PC-3 (cell line): ENCODE results near the gene NFYA. TPM values are rescaled to one million over a fixed set of nuclear protein-coding genes. Genes with fewer than 3 reads are reported as not detected.

ENCODE experiments used
- ATAC-seq: fragments of 200-7000 bp; cut with Tn5 transposase; 2 replicates; pipeline ENCODE4 v1.9.1; 2020; ENCODE audit warnings: mild to moderate bottlenecking, moderate library complexity
- BruUV-seq: library from RNA; stranded (reverse); fragments of 400-500 nt; replicated peaks from 2 replicates; lab custom pipeline; 2021; lab: Mats Ljungman, UMichigan
- CTCF ChIA-PET: fragments of 300-600 bp; sonication (Branson Sonifier 250); formaldehyde crosslinking; loops from one replicate; lab custom pipeline; 2022; ENCODE audit warnings: antibody characterized with exemption; lab: Charles Lee
- POLR2A ChIA-PET: fragments of 300-600 bp; sonication (Branson Sonifier 250); formaldehyde crosslinking; loops from one replicate; lab custom pipeline; 2022; ENCODE audit warnings: antibody characterized with exemption; ENCODE audit not compliant: unreplicated experiment; lab: Charles Lee
- DNase-seq: peaks from one replicate; pipeline ENCODE4 v3.0.0-alpha.2; 2015
- H2AFZ ChIP-seq: fragments of 300-600 bp; sonication (generic); 2 replicates; pipeline ENCODE4 v1.6.0; 2016; ENCODE audit warnings: antibody characterized with exemption, low read length
- H3F3A ChIP-seq: fragments of 300-600 bp; sonication (generic); one replicate; pipeline ENCODE4 v1.6.0; 2017; ENCODE audit warnings: antibody characterized with exemption, low read length, control low read depth, mild to moderate bottlenecking; ENCODE audit not compliant: unreplicated experiment
- H3K27ac ChIP-seq: fragments of 300-600 bp; sonication (generic); 2 replicates; pipeline ENCODE4 v1.5.1; 2016; ENCODE audit warnings: mild to moderate bottlenecking, low read length
- H3K27me3 ChIP-seq: fragments of 300-600 bp; sonication (generic); 2 replicates; pipeline ENCODE4 v1.6.1; 2016; ENCODE audit warnings: low read length, mixed read lengths
- H3K36me3 ChIP-seq: fragments of 300-600 bp; sonication (generic); 2 replicates; pipeline ENCODE4 v1.6.1; 2016; ENCODE audit warnings: low read depth, mixed run types, low read length, mixed read lengths
- H3K4me1 ChIP-seq: fragments of 300-600 bp; sonication (generic); 2 replicates; pipeline ENCODE4 v1.5.1; 2016; ENCODE audit warnings: low read length; ENCODE audit not compliant: insufficient read depth
- H3K4me2 ChIP-seq: fragments of 300-600 bp; sonication (generic); 2 replicates; pipeline ENCODE4 v1.6.0; 2016; ENCODE audit warnings: low read length
- H3K4me3 ChIP-seq: fragments of 300-600 bp; sonication (generic); 2 replicates; pipeline ENCODE4 v1.5.1; 2016; ENCODE audit warnings: mild to moderate bottlenecking, low read length, mixed read lengths
- H3K79me2 ChIP-seq: fragments of 300-600 bp; sonication (generic); 2 replicates; pipeline ENCODE4 v1.6.1; 2017; ENCODE audit warnings: low read length, mixed read lengths
- H3K9ac ChIP-seq: fragments of 300-600 bp; sonication (generic); 2 replicates; pipeline ENCODE4 v1.6.0; 2016; ENCODE audit warnings: mild to moderate bottlenecking, low read length
- H3K9me2 ChIP-seq: fragments of 300-600 bp; sonication (generic); replicated peaks from 2 replicates; pipeline ENCODE4 v1.6.1; 2016; ENCODE audit warnings: mixed run types, low read length, mixed read lengths
- H3K9me3 ChIP-seq: fragments of 300-600 bp; sonication (generic); 2 replicates; pipeline ENCODE4 v1.6.1; 2016; ENCODE audit warnings: low read length, mixed read lengths
- H4K20me1 ChIP-seq: fragments of 300-600 bp; sonication (generic); 2 replicates; pipeline ENCODE4 v1.6.1; 2016; ENCODE audit warnings: low read length, mixed read lengths
- CTCF ChIP-seq: fragments of 300-600 bp; sonication (generic); conservative IDR thresholded peaks from 2 replicates; pipeline ENCODE4 v1.5.1; 2017; ENCODE audit warnings: antibody characterized with exemption, low read depth, mild to moderate bottlenecking, low read length
- EZH2 ChIP-seq: fragments of 300-600 bp; sonication (generic); IDR thresholded peaks from one replicate; pipeline ENCODE4 v1.6.1; 2017; ENCODE audit warnings: antibody characterized with exemption, mild to moderate bottlenecking, low read length; ENCODE audit not compliant: unreplicated experiment
- EZH2phosphoT487 ChIP-seq: fragments of 300-600 bp; sonication (generic); IDR thresholded peaks from 2 replicates; pipeline ENCODE4 v1.6.1; 2018; ENCODE audit warnings: mild to moderate bottlenecking, antibody characterized with exemption, low read length, borderline replicate concordance
- intact Hi-C: fragments of 100-400 bp; cut with micrococcal nuclease; formaldehyde crosslinking; loops from 2 replicates; pipeline ENCODE4 v1.9.0; 2023
- total RNA-seq: library from RNA; depleted of rRNA; stranded (reverse); fragments of >200 nt; gene quantifications from 2 replicates; pipeline ENCODE4 v1.2.3, GENCODE V29; 2014

Gene NFYA
- total RNA-seq, 1 experiment from 2014 or later, result 31.7 TPM

- Histone ChIP-seq H4K20me1 (peaks cover 25% of the 10 kb centered on the region), H3K4me2 (peak overlapping the region; percentile 92), H2AFZ (peak overlapping the region; percentile 90), H3K9me3 (no peaks in the 10 kb centered on the region), H3K36me3 (no peaks in the 10 kb centered on the region; the same call in 1 of the 2 replicates), H3K4me3 (peak overlapping the region; percentile 72), H3K9me2 (no peaks in the 10 kb centered on the region), H3K27me3 (no peaks in the 10 kb centered on the region), H3K27ac (peak overlapping the region; percentile 96), H3K4me1 (peaks cover 36% of the 10 kb centered on the region), H3K79me2 (peaks cover 47% of the 10 kb centered on the region), H3F3A (no peaks in the 10 kb centered on the region), H3K9ac (peak overlapping the region; percentile 98)
- no peak for ATAC-seq
- ChIA-PET CTCF (no interaction called here), POLR2A (interaction anchor here (0.6 to 0.7 kb wide), 2 partner anchors 36 to 113 kb away, joined by 4 to 6 read pairs; no protein-coding TSS in a partner anchor)
- intact Hi-C loops, result loop anchor here (1.0 to 5.0 kb wide), 2 partner anchors 65 to 246 kb away; no protein-coding TSS in a partner anchor
- TF ChIP-seq CTCF (no peak), EZH2 (no peak), EZH2phosphoT487 (no peak)
- peak; percentile 82 for DNase-seq
- TSS peak; percentile 65 for BruUV-seq
Measured at GRCh38 chr6:41071501-41071922, 1.3 kb upstream of the NFYA start.

- peak within 1 kb of the TSS; percentile 96 for H3K27ac ChIP-seq
- ChIA-PET POLR2A (interaction anchor here (0.5 to 0.8 kb wide), 6 partner anchors 36 to 798 kb away, joined by 3 to 6 read pairs (median 4); no protein-coding TSS in a partner anchor), CTCF (interaction anchor here (0.5 kb wide), 1 partner anchor 50 kb away, joined by 4 read pairs; no protein-coding TSS in a partner anchor)
- peak within 1 kb of the TSS; percentile 99 for H3K4me2 ChIP-seq
- BruUV-seq, result TSS peak; percentile 13
- no peaks in the 10 kb centered on the region for H3K9me3 ChIP-seq
- H3K27me3 ChIP-seq, result no peaks in the 10 kb centered on the region
- peak within 1 kb of the TSS; percentile 85 for H3K4me3 ChIP-seq
- H2AFZ ChIP-seq, result peak within 1 kb of the TSS; percentile 90
- no peaks in the 10 kb centered on the region; the same call in 1 of the 2 replicates for H3K36me3 ChIP-seq
- H3K9me2 ChIP-seq, result no peaks in the 10 kb centered on the region
- intact Hi-C loops, result loop anchor here (1.0 to 5.0 kb wide), 3 partner anchors 66 to 245 kb away; no protein-coding TSS in a partner anchor
- peak; percentile 76 for ATAC-seq
- peaks cover 43% of the 10 kb centered on the region for H3K4me1 ChIP-seq
- peak within 1 kb of the TSS; percentile 98 for H3K9ac ChIP-seq
- H4K20me1 ChIP-seq, result peaks cover 31% of the 10 kb centered on the region
- TF ChIP-seq EZH2, result no peak
- no peak for TF ChIP-seq CTCF
- TF ChIP-seq EZH2phosphoT487, result no peak
- peak; percentile 99 for DNase-seq
- no peaks in the 10 kb centered on the region for H3F3A ChIP-seq
- peaks cover 53% of the 10 kb centered on the region for H3K79me2 ChIP-seq
Measured at GRCh38 chr6:41071923-41072835, 595 bp upstream of the NFYA start, which contains the start of gene OARD1. OARD1 (minus strand) TSS chr6:41072356; CDS start chr6:41071634, 722 bp downstream.
